ENCODE measurements around the gene MAP4. TPM values are rescaled to one million over a fixed set of nuclear protein-coding genes. Genes with fewer than 3 reads are reported as not detected.
"Not testable (repeated sequence)": the region's sequence is repeated elsewhere in the genome, so short reads cannot be mapped to it uniquely, and the experiment has no call there.

MAP4 gene
- total RNA-seq (100 to 1,000 TPM in 1 of 6 donors, 10 to 100 TPM in 5; 59.2 to 127 (median 79.3) TPM), polyA plus RNA-seq (10 to 100 TPM; 34.5 to 49.5 TPM)

- TF ChIP-seq CTCF (IDR thresholded peaks at IDR 0.05) = no peak
- H3K9me3 ChIP-seq = no peaks in the 10 kb centered on the region
- H3K27me3 ChIP-seq = no peaks in the 10 kb centered on the region
- DNase-seq (no peak), FAIRE-seq (no peak), ATAC-seq (peak in 2 of 4 donors; percentile 8 to 16)
- no peaks in the 10 kb centered on the region for H3K36me3 ChIP-seq
- intact Hi-C loops (cut with DNase I) = no loop called here
- peak within 1 kb of the TSS; percentile 53 to 80 (median 73) for H3K27ac ChIP-seq
- peaks cover 53 to 76% (median 63%) of the 10 kb centered on the region in 3 donors for H3K4me1 ChIP-seq
- 46 to 50% methylated on average over 4 of the region's 4 CpGs for WGBS, 2 donors
- no peak within 1 kb of the TSS for H3K4me3 ChIP-seq
Measured at GRCh38 chr3:48016301-48016973, at the start of gene MAP4. Gene MAP4, minus strand, starts transcription at chr3:48016416. Its CDS starts 17,556 bp downstream, at chr3:47998860.

- no peak for TF ChIP-seq CTCF (IDR thresholded peaks at IDR 0.05)
- no peaks in the 10 kb centered on the region for H3K27me3 ChIP-seq
- FAIRE-seq (no peak), DNase-seq (no peak), ATAC-seq (no peak)
- no peak overlapping the region for H3K4me3 ChIP-seq
- no peaks in the 10 kb centered on the region for H3K9me3 ChIP-seq
- intact Hi-C loops (cut with DNase I) = no loop called here
- 89 to 90% methylated on average over 1 of the region's 1 CpG for WGBS, 2 donors
- no peak overlapping the region for H3K27ac ChIP-seq
- H3K4me1 ChIP-seq = peaks cover 0 to 7% (median 6%) of the 10 kb centered on the region in 3 donors
- H3K36me3 ChIP-seq = no peaks in the 10 kb centered on the region
Measured at GRCh38 chr3:48065035-48065434, 48.8 kb upstream of the MAP4 start.

- no peaks in the 10 kb centered on the region for H3K9me3 ChIP-seq
- ATAC-seq (no peak), DNase-seq (no peak), FAIRE-seq (no peak)
- intact Hi-C loops (cut with DNase I) = no loop called here
- no peak overlapping the region for H3K4me3 ChIP-seq
- no peaks in the 10 kb centered on the region for H3K27me3 ChIP-seq
- peaks cover 0 to 7% (median 3%) of the 10 kb centered on the region in 3 donors for H3K4me1 ChIP-seq
- H3K36me3 ChIP-seq = no peaks in the 10 kb centered on the region
- H3K27ac ChIP-seq = no peak overlapping the region
- TF ChIP-seq CTCF (IDR thresholded peaks at IDR 0.05) = no peak
- WGBS, 2 donors = 84 to 87% methylated on average over 3 of the region's 3 CpGs
Measured at GRCh38 chr3:48064292-48064829, 48.1 kb upstream of the MAP4 start.

DNA sequence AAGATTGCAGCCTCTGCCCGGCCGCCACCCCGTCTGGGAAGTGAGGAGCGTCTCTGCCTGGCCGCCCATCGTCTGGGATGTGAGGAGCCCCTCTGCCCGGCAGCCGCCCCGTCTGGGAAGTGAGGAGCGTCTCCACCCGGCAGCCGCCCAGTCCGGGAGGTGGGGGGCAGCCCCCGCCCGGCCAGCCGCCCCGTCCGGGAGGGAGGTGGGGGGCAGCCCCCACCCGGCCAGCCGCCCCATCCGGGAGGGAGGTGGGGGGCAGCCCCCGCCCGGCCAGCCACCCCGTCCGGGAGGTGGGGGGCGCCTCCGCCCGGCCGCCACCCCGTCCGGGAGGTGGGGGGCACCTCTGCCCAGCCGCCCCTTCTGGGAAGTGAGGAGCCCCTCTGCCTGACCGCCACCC lies 45.4 kb upstream of the MAP4 start:
- DNase-seq; ATAC-seq; FAIRE-seq; H3K27ac ChIP-seq; H3K9me3 ChIP-seq; H3K27me3 ChIP-seq; intact Hi-C loops (cut with DNase I); H3K4me1 ChIP-seq; H3K36me3 ChIP-seq; H3K4me3 ChIP-seq: not testable (repeated sequence)
- 95 to 100% methylated on average over 20 to 31 of the region's 33 CpGs for WGBS, 2 donors

DNA sequence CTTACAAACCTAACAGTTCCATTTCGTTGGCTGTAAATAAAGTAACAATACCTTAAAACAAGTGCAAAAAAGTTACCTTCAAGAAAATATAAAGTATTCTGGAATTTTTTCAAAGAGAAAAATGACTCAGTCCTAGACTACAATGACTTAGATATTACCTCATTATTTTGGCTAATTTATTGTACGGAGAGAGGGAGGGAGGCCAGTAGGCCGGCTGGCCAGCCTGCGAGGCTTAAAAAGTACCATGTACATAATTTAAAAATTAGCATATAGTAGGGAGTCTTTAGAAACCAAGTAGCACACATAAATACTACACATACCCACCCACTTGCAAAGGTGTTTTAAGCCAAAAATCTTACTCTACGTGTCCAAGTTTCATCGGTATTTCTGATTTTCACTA lies 41.9 kb upstream of the MAP4 start:
- Histone ChIP-seq H3K27me3 (no peaks in the 10 kb centered on the region), H3K4me3 (no peak overlapping the region), H3K9me3 (no peaks in the 10 kb centered on the region), H3K27ac (no peak overlapping the region), H3K4me1 (peaks cover 0 to 9% (median 0%) of the 10 kb centered on the region in 3 donors), H3K36me3 (no peaks in the 10 kb centered on the region)
- peak in 1 of 4 donors; percentile 45 for ATAC-seq
- intact Hi-C loops (cut with DNase I) = no loop called here
- WGBS, 2 donors = 85 to 91% methylated on average over 6 of the region's 6 CpGs
- DNase-seq = no peak
- FAIRE-seq = no peak
- no peak for TF ChIP-seq CTCF (IDR thresholded peaks at IDR 0.05)
